GM12891 (cell line): ENCODE measurements around the gene B3GNT9.

ENCODE experiments used
- PAX5 ChIP-seq: IDR thresholded peaks from 2 replicates; pipeline ENCODE4 v1.6.1; 2011; ENCODE audit warnings: low read length, moderate library complexity, mild to moderate bottlenecking; ENCODE audit not compliant: insufficient read depth, severe bottlenecking
- POLR2A ChIP-seq: IDR thresholded peaks from 2 replicates; pipeline ENCODE4 v1.6.1; 2011; ENCODE audit warnings: low read depth, low read length, control low read depth
- POLR2AphosphoS5 ChIP-seq: IDR thresholded peaks from 2 replicates; pipeline ENCODE4 v1.6.1; 2011; ENCODE audit warnings: low read depth, low read length, control low read depth
- POU2F2 ChIP-seq: IDR thresholded peaks from 2 replicates; pipeline ENCODE4 v1.6.1; 2011; ENCODE audit warnings: low read depth, mild to moderate bottlenecking, control low read depth, low read length, moderate library complexity
- SPI1 ChIP-seq: IDR thresholded peaks from 2 replicates; pipeline ENCODE4 v1.6.1; 2011; ENCODE audit warnings: low read depth, low read length, control low read depth
- TAF1 ChIP-seq: IDR thresholded peaks from 2 replicates; pipeline ENCODE4 v1.6.1; 2011; ENCODE audit warnings: low read depth, low read length, control low read depth

- TF ChIP-seq POLR2AphosphoS5: no peak
- no peak for TF ChIP-seq SPI1
- TF ChIP-seq POLR2A: no peak
- TF ChIP-seq PAX5: no peak
- no peak for TF ChIP-seq POU2F2
- TF ChIP-seq TAF1: no peak
Measured at GRCh38 chr16:67181346-67181745, 30.5 kb upstream of the B3GNT9 start.
